KOPT-K1 (cell line): ENCODE measurements around the gene GFM1.

Experiments used
- H3K27ac ChIP-seq: fragments of 200-600 bp; sonication (generic); 2 replicates; pipeline ENCODE4 v1.5.1; 2016; ENCODE audit warnings: antibody characterized with exemption, mild to moderate bottlenecking, low read depth, low read length; ENCODE audit not compliant: poor library complexity, severe bottlenecking
- H3K36me3 ChIP-seq: fragments of 200-600 bp; sonication (generic); 2 replicates; pipeline ENCODE4 v1.5.1; 2017; ENCODE audit warnings: antibody characterized with exemption, mild to moderate bottlenecking, low read length, moderate library complexity; ENCODE audit not compliant: insufficient read depth
- H3K9me3 ChIP-seq: fragments of 200-600 bp; sonication (generic); 2 replicates; pipeline ENCODE4 v1.5.1; 2017; ENCODE audit warnings: antibody characterized with exemption, low read length, mild to moderate bottlenecking; ENCODE audit not compliant: insufficient read depth, poor library complexity, severe bottlenecking

The GFM1 gene

DNA sequence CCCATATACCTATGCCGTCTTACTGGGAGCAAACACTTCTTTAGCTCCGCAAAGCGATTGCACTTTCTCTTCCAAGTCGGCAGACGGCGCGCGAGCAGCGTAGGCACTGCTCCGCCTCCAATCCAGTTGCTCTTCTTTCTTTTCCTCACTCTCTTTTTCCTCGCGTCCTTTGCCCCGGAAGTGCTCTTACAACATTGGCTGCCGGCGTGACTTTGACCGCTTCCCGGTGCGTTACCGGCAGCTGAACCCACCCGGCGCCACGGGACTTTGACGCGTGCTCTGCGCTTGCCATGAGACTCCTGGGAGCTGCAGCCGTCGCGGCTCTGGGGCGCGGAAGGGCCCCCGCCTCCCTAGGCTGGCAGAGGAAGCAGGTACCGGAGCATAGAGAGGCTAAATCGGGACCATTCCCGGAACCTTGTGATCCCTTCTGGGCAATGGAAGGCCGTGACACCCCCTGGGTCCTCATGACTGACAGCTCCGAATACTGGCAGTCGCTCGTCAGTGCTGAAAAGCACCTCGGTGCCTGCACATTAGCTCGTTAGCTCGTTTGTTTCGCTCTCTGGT is at the start of gene GFM1:
GFM1 (plus strand) TSS at position 183 of the 564 bp plus-strand sequence; CDS start at position 291, 108 bp downstream.
- peak within 1 kb of the TSS; percentile 72 for H3K27ac ChIP-seq
- no peaks in the 10 kb centered on the region for H3K9me3 ChIP-seq
- peaks cover 36% of the 10 kb centered on the region for H3K36me3 ChIP-seq

DNA sequence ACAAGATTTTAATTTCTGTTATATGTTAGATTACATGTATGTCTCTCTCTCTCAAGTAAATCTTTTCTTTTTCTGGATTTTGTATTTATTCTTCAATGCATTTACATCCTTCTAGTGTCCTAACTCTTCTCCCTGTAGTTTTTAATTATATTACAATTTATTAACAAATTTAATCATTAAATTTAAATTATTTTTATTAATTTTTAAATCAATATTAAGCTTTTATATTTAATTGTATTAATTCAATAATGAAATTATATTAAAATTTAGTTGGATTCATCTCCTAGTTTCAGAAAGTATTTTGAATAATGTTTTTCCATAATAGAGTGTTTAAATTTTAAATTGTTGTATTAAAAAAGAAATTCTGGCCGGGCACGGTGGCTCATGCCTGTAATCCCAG is 43.5 kb upstream of the GFM1 start:
- no peaks in the 10 kb centered on the region for H3K36me3 ChIP-seq
- no peaks in the 10 kb centered on the region for H3K9me3 ChIP-seq
- no peak overlapping the region for H3K27ac ChIP-seq

DNA sequence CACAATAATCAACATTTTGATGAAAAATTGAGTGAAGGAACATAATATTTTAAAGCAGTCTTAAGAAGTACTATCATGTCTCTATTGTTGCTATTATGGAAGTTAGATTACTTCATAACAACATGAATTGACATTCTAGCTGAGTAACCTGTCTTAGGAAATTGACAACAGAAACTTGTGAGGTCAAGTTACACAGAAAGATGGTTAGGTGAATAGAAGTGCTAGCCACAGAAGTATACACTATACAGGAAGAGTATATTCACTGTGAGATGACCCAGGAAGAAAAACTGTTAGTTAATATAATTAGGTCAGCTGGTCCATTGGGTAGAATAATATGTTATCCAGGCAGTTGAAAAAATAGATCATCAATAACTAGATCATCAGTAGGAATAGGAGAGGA is 42.1 kb upstream of the GFM1 start:
- H3K27ac ChIP-seq, result no peak overlapping the region
- no peaks in the 10 kb centered on the region for H3K9me3 ChIP-seq
- H3K36me3 ChIP-seq, result no peaks in the 10 kb centered on the region

DNA sequence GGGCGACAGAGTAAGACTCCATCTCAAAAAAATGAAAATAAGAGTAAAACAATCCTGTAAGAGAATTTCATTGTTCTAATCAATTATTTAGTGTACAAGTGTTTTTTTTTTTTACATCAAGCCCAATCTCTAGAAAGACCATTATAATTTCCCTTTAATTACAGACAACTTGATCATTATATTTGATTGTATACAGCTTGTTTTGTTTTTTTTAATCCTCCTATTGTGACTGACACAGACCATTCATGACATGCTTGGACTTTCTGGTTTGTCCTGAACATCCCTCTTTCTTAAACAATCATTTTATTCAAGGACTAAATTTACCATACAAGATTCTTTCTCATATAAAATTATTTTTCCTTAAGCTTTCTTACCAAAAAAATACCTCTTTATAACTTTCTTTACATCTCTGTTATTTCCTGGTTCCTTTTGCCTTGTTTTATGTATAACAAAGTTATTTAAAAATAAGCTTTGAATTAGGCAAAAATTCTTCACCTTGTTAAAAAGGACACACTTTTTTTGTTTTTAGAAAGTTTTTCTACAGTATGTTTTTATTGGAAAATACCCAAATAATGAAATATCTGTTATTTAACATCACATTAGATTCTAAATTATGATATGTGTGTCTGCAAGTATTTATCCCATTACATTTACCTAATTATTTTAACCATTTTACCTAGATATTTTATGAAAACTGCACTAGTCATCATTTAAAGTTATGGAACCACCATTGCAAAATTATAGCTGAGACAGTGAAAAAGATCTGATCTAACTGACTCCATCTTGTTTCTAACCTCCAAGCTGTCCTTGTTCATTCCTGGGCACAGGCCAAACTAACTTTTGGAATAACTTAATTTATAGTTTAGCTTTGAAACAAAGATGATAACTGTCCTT is 26.1 kb upstream of the GFM1 start:
- H3K27ac ChIP-seq, result no peak overlapping the region
- H3K36me3 ChIP-seq, result no peaks in the 10 kb centered on the region
- H3K9me3 ChIP-seq, result peaks cover 43% of the 10 kb centered on the region

DNA sequence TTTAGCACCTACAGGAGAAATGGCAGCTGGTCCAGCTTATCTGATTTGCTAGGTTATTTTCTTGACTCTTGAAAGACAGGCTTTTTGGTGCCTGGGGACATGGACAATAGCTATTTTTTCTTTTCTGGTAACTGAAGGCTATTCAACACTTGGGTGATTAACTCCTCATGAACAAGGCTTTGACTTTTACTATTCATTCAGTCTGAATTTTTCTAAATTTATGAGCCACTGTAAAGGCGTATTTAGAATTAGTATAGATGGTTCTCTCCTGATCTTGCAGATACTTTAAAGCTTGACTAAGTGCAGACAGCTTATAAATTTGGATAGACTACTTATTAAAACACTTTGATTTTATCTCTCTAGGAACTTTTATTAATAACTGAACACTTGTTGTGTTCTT is 18.4 kb upstream of the GFM1 start:
- Histone ChIP-seq H3K9me3 (peaks cover 15% of the 10 kb centered on the region), H3K27ac (no peak overlapping the region), H3K36me3 (no peaks in the 10 kb centered on the region)

DNA sequence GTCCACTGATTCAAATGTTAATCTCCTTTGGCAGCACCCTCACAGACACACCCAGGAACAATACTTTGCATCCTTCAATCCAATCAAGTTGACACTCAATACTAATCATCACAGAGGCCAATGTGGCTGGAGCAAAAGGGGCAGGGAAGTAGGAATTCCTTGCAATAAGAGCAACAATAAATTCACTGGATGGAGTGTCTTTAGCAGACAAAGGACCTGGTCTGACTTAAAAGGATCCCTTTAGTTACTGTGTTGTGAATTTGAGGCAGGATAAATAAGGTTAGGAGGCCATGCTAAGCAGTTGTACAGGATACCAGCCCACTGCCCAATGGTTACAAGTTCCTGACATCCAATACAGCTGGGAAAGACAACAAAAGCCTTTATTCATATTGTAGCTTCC is 12.3 kb upstream of the GFM1 start:
- no peak overlapping the region for H3K27ac ChIP-seq
- H3K36me3 ChIP-seq, result no peaks in the 10 kb centered on the region
- peaks cover 6% of the 10 kb centered on the region for H3K9me3 ChIP-seq

DNA sequence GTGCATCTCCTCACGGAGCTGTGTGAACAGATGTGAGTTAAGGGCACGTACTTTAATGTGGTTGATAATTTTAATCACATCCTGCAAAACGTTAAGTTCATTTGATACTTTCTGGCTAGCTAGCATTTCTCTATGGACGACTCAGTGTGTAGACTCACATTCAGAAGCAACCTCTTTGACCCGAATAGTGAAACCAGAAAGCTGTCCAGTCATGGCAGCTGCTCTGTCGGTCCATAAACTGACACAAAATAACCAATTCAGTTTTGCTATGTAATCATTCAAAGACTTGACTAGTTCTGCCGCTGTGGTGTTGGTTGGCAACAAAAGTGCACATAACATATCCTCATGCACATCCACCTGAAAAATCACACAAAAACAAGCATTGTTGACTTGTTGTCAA is 3.7 kb upstream of the GFM1 start:
- Histone ChIP-seq H3K27ac (no peak overlapping the region), H3K9me3 (no peaks in the 10 kb centered on the region), H3K36me3 (no peaks in the 10 kb centered on the region)

DNA sequence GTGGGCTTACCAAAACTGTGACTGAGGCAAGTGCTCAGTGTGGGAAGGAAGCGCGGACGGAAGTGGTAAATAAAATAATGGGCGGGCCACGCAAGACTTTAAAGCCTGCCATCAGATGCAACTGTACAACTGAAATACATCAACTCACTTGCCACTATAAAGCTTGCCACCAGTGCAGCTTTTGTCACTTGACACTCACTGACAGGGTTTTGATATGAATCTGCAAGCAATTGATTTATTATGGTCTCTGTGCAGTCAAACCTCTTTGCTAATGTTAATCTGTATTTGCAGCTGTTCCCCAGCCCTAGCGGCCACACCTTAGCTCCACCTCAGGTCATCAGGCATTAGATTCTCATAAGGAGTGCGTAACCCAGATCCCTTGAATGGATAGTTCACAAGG is 2.3 kb upstream of the GFM1 start:
- no peaks in the 10 kb centered on the region for H3K9me3 ChIP-seq
- H3K27ac ChIP-seq, result no peak overlapping the region
- peaks cover 13% of the 10 kb centered on the region for H3K36me3 ChIP-seq

DNA sequence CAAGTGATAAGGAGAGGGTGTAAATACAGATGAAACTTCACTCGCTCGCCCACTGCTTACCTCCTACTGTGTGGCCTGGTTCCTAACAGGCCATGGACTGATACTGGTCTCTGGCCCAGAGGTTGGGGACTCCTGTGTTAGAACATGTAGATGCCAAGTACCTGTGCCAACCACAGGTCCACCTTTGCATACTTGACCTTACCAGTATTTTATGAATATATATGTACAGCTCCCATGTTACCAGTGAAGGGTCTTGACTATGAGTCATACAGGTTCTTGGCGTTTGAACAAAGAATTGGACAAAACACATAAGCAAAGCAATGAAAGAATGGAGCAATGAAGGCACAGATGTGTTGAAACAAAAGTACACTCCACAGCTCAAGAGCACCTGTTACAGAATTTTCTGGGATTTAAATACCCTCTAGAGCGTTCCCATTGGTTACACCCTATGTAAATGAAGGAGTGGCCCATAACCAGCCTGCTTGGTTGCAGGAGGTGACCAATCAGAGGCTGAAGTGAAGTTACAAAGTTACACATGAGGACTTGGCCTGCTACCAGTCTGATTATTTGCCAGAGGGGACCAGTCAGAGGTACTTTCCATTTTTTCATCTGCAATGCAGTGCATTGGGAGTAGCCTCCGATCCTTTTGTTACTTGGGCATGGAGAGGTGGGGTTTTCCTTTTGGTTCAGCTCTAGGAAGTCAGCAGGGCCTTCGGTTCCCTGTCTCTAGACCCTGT is 1.7 kb upstream of the GFM1 start:
- Histone ChIP-seq H3K36me3 (peaks cover 19% of the 10 kb centered on the region), H3K9me3 (no peaks in the 10 kb centered on the region), H3K27ac (no peak overlapping the region)

DNA sequence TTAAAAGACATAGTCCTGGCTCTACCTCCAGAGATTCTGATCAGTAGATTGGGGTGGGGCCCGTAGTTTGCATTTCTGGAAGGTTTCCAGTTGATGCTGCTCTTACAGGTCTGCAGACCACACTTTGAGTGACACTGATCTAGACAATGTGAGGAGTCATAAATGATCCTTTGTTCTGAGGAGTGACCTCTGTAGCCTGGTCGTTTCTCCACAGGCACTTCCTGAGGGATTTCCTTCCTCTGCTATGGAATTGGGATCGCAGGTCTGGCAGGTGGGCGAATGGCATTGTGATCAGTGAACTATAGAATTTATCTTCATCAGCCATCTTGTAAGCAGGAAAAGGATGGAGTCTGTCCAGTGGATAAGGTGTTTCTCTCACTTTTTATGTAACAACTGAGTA is 5.5 kb downstream of the GFM1 start:
- Histone ChIP-seq H3K9me3 (no peaks in the 10 kb centered on the region), H3K27ac (no peak overlapping the region), H3K36me3 (peaks cover 88% of the 10 kb centered on the region)

DNA sequence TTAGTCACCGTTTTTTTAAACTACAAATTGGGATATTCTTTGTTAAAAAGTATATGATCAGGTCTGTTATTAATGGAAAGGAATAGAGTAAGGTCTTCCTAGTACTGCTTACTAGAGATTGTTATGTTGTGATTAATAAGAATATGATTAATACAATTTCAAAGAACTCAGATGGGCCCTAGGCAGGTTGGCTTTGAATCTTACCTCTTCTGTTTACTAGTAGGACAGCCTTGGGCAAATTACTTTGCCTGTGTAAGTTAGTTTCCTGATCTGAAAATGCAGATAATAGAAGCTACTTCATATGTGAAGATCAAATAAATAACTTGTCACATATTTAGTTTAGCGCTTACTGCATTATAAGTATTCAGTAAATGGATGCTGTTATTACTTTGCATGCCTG is 6.9 kb downstream of the GFM1 start:
- H3K36me3 ChIP-seq, result peaks cover 95% of the 10 kb centered on the region
- no peaks in the 10 kb centered on the region for H3K9me3 ChIP-seq
- H3K27ac ChIP-seq, result no peak overlapping the region

DNA sequence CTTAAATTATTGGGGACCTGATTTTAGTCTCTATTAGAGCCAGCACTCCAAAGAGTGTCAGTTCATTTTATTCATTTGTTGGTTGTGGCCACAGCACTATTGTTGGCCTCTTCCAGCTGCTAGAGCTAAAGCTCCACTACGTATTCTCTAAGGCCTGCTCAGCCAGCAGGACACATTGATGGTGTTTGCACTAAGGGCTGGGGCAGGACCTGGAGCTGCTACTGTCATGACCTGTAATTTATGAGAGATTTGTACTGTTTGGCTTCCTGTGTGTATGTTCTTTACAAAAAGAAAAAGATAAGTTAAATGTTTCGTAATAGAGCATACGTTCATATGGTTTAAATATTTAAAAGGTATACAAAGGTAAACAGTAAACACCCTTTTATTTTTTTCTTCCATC is 8.1 kb downstream of the GFM1 start:
- no peaks in the 10 kb centered on the region for H3K9me3 ChIP-seq
- H3K36me3 ChIP-seq, result peaks cover 91% of the 10 kb centered on the region
- no peak overlapping the region for H3K27ac ChIP-seq

DNA sequence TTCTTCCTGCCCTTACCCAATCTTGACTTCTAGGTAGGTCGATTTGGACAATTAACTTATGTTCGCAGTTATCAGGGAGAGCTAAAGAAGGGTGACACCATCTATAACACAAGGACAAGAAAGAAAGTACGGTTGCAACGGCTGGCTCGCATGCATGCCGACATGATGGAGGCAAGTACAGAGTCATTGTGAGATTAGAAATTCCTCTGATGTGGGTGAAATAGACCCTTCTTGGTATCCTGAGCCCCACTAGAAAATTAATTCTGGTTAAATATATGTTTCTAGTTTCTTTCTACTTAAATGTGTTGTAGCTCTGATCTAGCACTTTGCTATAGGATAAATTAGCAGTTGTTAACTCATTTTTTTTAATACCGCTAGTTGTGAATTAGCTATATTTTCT is 14.6 kb downstream of the GFM1 start:
- no peak overlapping the region for H3K27ac ChIP-seq
- H3K36me3 ChIP-seq, result peaks cover 93% of the 10 kb centered on the region
- no peaks in the 10 kb centered on the region for H3K9me3 ChIP-seq

DNA sequence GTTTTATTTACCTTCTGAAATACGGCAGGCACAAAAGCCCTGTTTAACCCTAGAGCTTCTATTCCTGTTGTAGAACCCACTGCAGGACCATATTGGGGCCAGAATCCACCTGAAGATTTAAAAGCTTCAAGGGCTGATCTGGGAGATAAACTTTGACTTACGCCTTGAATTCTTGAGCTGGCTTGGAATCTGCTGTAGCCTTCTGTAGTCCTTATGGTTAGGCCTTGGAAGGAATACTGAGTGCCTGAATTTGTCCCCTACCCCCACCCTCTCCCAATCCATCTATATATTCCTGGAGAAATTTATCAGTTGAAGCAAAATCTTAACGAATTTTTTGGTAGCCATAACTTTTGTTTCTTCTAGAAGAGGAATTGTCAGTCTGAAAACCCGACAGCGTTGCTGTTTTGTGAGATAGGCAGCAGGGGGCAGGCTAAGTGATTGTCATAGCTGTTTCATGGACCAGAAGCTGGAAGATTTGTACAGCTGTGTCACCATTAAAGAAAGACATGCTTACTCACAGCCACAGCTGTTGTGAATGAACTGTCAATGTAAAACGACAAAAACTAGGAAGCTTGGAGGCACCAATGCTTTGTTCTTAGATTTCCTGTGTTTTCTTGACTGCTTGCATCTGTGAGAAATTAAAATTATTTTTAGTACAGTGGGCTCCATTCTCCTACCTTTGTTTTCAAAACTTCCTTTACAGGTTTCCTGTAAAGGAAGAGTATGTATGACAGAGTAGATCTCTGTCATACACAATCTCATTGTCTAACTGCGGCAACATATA is 15.3 kb downstream of the GFM1 start:
- Histone ChIP-seq H3K9me3 (no peaks in the 10 kb centered on the region), H3K27ac (no peak overlapping the region), H3K36me3 (peaks cover 93% of the 10 kb centered on the region)

DNA sequence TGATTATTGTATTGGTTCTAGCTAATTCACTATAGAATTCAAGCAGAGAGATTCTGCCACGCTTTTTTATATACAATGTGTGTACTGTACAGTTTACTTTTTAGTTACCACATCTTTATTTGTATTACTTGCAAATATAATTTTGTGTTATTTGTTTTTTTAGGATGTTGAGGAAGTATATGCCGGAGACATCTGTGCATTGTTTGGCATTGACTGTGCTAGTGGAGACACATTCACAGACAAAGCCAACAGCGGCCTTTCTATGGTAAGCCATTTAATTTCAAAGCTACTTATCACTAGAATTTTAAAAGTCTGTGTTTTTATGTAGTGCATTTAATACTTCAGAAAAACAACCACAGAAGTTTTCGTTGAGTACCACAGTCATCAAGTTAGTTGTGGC is 16.4 kb downstream of the GFM1 start:
- H3K27ac ChIP-seq, result no peak overlapping the region
- peaks cover 95% of the 10 kb centered on the region for H3K36me3 ChIP-seq
- H3K9me3 ChIP-seq, result no peaks in the 10 kb centered on the region
